ENCODE results near the gene TRIM59. TPM values are rescaled to one million over a fixed set of nuclear protein-coding genes. Genes with fewer than 3 reads are reported as not detected.
"Not testable (repeated sequence)": the region's sequence is repeated elsewhere in the genome, so short reads cannot be mapped to it uniquely, and the experiment has no call there.

Gene TRIM59
- total and polyA plus RNA-seq, 12 donors, result 0.32 to 10.1 (median 1.0) TPM

DNA sequence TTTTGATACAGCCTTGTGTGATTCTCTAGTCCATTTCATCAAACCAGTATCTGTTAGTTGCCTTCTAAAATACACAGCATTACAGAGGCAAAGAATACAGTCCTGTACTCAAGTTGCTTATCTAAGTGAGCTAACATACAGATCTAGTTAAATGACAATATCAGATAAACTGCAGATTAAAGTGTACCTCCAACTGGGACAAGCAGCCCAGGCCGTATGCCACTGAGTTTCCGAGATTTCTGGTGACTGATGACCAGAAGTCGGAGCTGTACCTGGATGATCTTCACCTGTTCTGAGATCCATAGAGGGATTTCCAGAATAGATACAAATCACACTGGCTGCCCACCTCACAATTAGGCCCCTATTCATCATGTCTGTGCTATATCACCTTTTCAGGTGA is 6.3 kb upstream of the TRIM59 start:
- no peak for DNase-seq
- Histone ChIP-seq H3K36me3 (replicated peaks in 1 of 2) (no peaks in the 10 kb centered on the region), H3K27me3 (no peaks in the 10 kb centered on the region), H3K27ac (no peak overlapping the region), H3K9me3 (replicated peaks in 1 of 3) (no peaks in the 10 kb centered on the region), H3K4me3 (no peak overlapping the region), H3K4me1 (replicated peaks in 1 of 2) (no peaks in the 10 kb centered on the region)
- TF ChIP-seq POLR2A (IDR thresholded peaks at IDR 0.05), result no peak
- TF ChIP-seq, protein P1, sequence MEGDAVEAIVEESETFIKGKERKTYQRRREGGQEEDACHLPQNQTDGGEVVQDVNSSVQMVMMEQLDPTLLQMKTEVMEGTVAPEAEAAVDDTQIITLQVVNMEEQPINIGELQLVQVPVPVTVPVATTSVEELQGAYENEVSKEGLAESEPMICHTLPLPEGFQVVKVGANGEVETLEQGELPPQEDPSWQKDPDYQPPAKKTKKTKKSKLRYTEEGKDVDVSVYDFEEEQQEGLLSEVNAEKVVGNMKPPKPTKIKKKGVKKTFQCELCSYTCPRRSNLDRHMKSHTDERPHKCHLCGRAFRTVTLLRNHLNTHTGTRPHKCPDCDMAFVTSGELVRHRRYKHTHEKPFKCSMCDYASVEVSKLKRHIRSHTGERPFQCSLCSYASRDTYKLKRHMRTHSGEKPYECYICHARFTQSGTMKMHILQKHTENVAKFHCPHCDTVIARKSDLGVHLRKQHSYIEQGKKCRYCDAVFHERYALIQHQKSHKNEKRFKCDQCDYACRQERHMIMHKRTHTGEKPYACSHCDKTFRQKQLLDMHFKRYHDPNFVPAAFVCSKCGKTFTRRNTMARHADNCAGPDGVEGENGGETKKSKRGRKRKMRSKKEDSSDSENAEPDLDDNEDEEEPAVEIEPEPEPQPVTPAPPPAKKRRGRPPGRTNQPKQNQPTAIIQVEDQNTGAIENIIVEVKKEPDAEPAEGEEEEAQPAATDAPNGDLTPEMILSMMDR (IDR thresholded peaks at IDR 0.05), result no peak
- WGBS, 4 donors, result 82 to 92% (median 88%) methylated on average over 2 to 3 of the region's 3 CpGs
- intact Hi-C loops (cut with DNase I), result no loop called here

DNA sequence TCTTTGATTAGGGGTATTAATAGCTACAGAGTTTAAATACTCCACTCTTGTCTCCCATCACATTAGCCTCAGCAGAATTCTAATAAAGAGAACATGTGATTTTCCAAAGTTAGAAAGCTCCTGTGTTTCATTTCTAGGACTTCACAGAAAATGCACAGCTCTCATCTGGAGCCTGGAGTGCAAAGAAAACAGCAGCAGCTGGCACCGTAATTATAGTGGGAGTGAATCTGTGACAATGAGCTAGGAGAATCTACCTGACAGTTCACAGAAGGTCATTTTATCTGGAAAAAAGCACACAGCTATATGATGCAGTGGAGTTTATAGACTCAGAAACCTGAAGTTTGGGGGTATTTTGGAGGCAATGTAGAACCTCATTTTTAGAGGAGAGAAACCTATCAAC is 5.4 kb upstream of the TRIM59 start:
- TF ChIP-seq, protein P1 (IDR thresholded peaks at IDR 0.05), result no peak
- TF ChIP-seq POLR2A (IDR thresholded peaks at IDR 0.05), result no peak
- Histone ChIP-seq H3K4me3 (no peak overlapping the region), H3K36me3 (replicated peaks in 1 of 2) (no peaks in the 10 kb centered on the region), H3K27me3 (no peaks in the 10 kb centered on the region), H3K4me1 (replicated peaks in 1 of 2) (peaks cover under 1 to 2% of the 10 kb centered on the region in 2 donors), H3K9me3 (replicated peaks in 1 of 3) (no peaks in the 10 kb centered on the region), H3K27ac (no peak overlapping the region)
- intact Hi-C loops (cut with DNase I), result no loop called here
- DNase-seq, result no peak
- 67 to 90% (median 72%) methylated on average over 1 of the region's 1 CpG for WGBS, 4 donors

DNA sequence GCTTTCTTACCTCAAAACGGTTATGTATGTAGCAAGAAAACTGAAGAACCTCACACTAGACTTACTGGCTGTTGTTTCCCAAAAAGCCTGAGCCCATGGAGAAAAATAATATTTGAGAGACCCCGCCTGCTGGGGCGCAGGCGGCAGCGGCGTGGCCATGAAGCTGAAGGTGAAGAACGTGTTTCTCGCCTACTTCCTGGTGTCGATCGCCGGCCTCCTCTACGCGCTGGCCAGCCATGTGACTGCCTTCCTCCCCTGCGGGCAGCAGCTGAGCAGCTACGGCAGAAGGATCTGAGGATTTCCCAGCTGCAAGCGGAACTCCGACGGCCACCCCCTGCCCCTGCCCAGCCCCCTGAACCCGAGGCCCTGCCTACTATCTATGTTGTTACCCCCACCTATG is 2.7 kb upstream of the TRIM59 start:
- H3K4me3 ChIP-seq; H3K4me1 ChIP-seq (replicated peaks in 1 of 2); DNase-seq; intact Hi-C loops (cut with DNase I); H3K9me3 ChIP-seq (replicated peaks in 1 of 3); H3K27me3 ChIP-seq; H3K36me3 ChIP-seq (replicated peaks in 1 of 2); H3K27ac ChIP-seq: not testable (repeated sequence)
- WGBS, 4 donors, result 94 to 99% (median 97%) methylated on average over 14 to 19 of the region's 19 CpGs

DNA sequence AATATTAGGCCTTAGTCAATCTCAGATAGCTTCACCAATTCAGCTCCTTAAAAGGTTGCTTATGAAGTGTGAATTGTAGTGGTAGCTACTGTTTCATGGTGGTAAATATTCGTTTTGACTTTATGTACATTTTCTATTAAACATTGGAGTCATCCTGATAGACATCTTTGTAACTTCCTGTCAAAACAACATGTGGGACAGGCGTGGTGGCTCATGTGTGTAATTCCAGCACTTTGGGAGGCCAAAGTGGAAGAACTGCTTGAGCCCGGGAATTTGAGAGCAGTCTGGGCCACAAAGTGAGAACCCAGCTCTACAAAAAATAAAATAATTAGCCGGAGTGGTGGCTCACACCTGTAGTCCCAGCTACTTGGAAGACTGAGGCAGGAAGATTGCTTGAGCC is 2.0 kb upstream of the TRIM59 start:
- Histone ChIP-seq H3K9me3 (replicated peaks in 1 of 3) (no peaks in the 10 kb centered on the region), H3K36me3 (replicated peaks in 1 of 2) (no peaks in the 10 kb centered on the region), H3K27me3 (no peaks in the 10 kb centered on the region), H3K4me1 (replicated peaks in 1 of 2) (peaks cover 4 to 5% of the 10 kb centered on the region in 2 donors), H3K4me3 (no peak overlapping the region), H3K27ac (no peak overlapping the region)
- 90 to 94% (median 93%) methylated on average over 4 of the region's 4 CpGs for WGBS, 4 donors
- no peak for DNase-seq
- intact Hi-C loops (cut with DNase I), result no loop called here
- TF ChIP-seq, protein P1 (IDR thresholded peaks at IDR 0.05), result no peak
- TF ChIP-seq POLR2A (IDR thresholded peaks at IDR 0.05), result no peak

DNA sequence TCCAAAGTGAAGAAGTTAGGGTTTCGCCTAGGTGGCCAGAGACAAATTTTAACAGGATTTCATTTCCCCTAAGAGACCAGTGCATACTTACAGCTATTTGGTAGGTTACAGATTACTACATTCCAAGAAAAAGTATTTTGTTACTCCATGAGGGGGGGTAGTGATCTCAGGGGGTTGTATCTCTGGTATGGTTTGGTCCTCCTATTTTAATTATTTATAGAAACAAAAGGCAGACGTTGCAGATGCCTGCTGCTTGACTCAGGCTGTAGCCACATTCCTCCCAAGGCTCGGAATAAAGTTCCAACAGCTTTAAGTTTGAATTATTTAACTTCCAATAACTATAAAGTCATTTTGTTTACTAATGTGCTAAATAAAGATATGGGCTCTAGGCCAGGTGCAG is 1.3 kb upstream of the TRIM59 start:
- intact Hi-C loops (cut with DNase I), result no loop called here
- Histone ChIP-seq H3K4me3 (no peak overlapping the region), H3K36me3 (replicated peaks in 1 of 2) (no peaks in the 10 kb centered on the region), H3K4me1 (replicated peaks in 1 of 2) (peaks cover 4 to 5% of the 10 kb centered on the region in 2 donors), H3K27ac (no peak overlapping the region), H3K9me3 (replicated peaks in 1 of 3) (no peaks in the 10 kb centered on the region), H3K27me3 (no peaks in the 10 kb centered on the region)
- DNase-seq, result no peak
- WGBS, 4 donors, result 64 to 73% (median 71%) methylated on average over 3 of the region's 3 CpGs
- no peak for TF ChIP-seq POLR2A (IDR thresholded peaks at IDR 0.05)
- TF ChIP-seq, protein P1 (IDR thresholded peaks at IDR 0.05), result no peak

All from adrenal gland (tissue), 12 donors.